DND-41 (cell line): ENCODE data around the gene CEP104.
"Not testable (repeated sequence)": the region's sequence is repeated elsewhere in the genome, so short reads cannot be mapped to it uniquely, and the experiment has no call there.

Experiments
- EZH2 ChIP-seq: IDR thresholded peaks from 3 replicates; pipeline ENCODE4 v1.6.1; 2012; ENCODE audit warnings: borderline replicate concordance, low read depth, mild to moderate bottlenecking, moderate library complexity, low read length, inconsistent platforms; ENCODE audit not compliant: severe bottlenecking
- TF ChIP-seq, protein P1 (sequence below): IDR thresholded peaks from 2 replicates; pipeline ENCODE4 v1.5.1; 2012; ENCODE audit warnings: borderline replicate concordance, low read length, moderate library complexity, mild to moderate bottlenecking; ENCODE audit not compliant: poor library complexity, severe bottlenecking; ENCODE audit errors: extremely low read depth

DNA sequence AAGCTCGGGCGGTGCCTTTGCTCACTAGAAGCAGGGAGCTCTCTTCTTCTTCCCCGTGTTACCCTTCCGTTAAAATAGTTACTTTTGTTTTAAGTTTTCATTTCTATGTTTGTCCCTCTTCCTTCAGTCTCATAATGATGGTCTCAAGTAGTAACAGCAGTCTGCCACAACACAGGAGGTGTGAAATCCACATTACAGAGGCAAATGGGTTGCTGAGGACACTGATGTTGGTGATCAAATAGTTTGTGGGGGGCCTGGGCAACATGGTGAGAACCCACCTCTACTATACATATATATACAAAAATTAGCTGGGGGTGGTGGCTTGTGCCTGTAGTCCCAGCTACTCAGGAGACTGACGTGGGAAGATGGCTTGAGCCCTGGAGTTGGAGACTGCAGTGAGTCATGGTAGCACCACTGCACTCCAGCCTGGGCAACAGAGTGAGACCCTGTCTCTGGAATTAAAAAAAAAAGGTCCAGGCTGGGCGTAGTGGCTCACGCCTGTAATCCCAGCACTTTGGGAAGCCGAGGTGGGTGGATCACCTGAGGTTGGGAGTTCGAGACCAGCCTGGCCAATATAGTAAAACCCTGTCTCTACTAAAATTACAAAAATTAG lies 46.8 kb downstream of the CEP104 start:
- TF ChIP-seq, protein P1, sequence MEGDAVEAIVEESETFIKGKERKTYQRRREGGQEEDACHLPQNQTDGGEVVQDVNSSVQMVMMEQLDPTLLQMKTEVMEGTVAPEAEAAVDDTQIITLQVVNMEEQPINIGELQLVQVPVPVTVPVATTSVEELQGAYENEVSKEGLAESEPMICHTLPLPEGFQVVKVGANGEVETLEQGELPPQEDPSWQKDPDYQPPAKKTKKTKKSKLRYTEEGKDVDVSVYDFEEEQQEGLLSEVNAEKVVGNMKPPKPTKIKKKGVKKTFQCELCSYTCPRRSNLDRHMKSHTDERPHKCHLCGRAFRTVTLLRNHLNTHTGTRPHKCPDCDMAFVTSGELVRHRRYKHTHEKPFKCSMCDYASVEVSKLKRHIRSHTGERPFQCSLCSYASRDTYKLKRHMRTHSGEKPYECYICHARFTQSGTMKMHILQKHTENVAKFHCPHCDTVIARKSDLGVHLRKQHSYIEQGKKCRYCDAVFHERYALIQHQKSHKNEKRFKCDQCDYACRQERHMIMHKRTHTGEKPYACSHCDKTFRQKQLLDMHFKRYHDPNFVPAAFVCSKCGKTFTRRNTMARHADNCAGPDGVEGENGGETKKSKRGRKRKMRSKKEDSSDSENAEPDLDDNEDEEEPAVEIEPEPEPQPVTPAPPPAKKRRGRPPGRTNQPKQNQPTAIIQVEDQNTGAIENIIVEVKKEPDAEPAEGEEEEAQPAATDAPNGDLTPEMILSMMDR = not testable (repeated sequence)
- TF ChIP-seq EZH2 = not testable (repeated sequence)
